Stimulated activated naive CD4-positive, alpha-beta T cell treated with Interleukin-2 at 50 U/mL for 16 hours (primary cell): ENCODE results near the gene CNIH3.

Experiments used
- DNase-seq: peaks from one replicate; lab custom pipeline; 2025; lab: John Stamatoyannopoulos, UW

The CNIH3 gene

DNA sequence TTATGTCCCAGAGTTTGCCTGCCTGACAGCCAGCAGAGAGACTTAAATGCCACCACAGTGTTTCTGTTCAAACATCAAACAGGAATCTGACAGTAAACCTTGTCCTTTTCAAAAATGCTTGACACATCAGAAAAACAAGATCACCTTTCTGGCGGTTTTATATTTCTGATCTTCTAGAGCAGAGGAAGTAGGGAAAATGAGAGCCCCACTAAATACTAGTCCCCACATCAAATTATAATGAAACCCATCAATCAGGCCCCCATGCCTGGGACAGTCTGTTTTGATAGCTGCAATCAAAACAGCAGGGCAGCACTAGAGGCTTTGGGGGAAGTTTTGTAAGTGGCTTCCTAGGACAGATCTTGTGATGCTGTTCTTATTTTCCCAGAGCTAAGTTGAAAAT lies 129.3 kb downstream of the CNIH3 start:
- DNase-seq, result no peak

DNA sequence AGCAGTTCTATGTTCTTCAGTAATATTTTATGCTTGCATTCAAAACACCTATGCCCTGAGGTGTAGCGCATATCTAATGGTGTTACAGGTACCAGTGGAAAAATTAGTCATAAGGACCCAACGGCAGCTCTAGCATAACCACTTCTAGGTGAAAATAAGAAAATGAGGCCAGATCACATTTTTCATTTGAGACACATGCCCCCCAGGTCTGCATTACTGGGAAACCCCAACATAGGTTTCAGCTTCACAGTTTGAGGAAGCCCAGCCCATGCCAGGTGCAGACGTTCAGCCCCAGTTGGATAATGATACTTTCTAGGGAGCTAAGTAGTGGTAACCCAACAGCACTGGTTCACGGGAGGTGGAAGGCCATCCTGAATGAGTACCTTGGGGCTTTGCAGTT lies 129.8 kb downstream of the CNIH3 start:
- no peak for DNase-seq

DNA sequence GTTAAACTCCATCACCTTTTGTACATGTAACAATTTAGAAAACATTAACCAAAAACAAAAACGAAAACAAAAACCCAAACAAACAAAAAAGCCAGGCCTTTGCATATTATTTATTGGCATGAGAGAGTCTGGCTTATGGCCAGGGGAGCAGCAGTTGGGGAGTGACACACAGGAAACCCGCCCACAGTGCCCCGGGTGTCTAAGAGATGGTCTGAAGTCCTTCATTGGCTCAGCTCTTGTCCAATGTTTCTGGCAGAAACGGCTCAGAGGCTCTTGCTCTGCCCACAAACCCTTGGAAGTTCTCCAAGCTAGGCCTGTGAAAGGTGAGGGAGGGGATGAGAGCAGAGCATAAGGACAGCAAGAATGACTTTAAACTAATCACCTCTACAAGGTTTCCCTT lies 131.5 kb downstream of the CNIH3 start:
- no peak for DNase-seq

DNA sequence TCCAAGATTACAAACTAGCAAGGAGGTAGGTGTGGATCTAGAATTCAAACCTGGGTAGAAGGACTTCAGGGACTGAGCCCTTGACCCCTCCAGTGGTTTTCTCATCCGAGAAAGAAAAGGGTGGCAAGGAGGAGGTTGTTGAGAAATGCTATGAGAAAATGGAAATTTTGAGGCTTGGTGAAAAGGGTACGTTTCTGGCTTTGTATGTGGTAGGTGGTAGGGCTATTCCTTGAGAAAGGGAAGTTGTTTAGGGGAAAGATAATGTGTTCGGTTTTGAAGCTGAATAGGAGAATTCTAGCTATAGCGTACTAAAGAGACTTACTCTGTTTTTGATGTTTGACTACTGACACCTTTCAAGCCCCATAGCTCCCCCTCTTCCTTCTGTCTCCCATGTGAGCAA lies 133.8 kb downstream of the CNIH3 start:
- no peak for DNase-seq

DNA sequence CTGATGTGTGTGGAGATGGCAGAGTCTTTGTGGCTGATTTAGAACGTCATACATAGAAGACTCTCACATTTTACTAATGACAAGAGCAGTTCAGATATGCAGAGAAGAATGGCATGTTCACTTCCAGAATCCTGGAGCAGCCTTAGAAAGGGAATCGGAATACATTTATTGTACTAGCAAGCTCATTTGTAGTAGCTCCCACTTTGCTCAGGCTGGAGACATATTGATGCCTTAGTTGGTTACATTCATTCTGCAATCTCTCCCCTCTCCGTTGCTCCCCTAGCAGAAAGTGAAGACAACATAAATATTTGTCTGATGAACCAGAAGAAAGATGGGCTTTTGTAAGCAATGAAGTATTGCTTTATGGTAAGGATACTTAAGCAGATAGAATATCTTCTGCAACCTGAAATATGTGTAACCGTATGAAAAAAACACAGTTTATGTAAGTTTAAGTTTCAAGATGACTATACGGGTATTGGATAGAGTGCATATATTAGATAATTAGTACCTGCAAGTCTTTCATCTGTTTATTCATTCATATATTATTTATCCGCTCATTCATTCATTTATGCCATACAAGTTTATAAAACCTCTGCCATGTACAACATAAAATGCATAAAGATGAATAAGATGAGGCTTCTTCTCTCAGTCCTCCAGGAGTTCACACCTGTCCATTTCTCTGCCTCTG lies 135.7 kb downstream of the CNIH3 start:
- DNase-seq, result no peak

DNA sequence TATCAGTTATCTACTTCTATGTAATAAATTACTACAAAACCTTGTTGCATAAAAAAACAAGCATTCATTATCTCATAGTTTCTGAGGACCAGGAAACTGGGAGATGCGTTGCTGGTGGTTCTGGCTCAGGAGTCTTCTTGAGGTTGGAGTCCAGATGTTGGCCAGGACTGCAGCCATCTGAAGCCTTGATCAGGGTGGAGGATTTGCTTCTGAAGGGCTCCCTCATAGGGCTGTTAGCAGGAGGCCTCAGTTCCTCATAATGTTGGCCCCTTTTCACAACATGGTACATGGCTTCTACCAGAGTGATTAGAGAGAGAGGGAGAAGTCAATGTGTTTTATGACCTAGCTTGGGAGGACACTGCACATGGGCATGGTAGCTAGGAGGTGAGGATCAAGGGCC lies 137.4 kb downstream of the CNIH3 start:
- DNase-seq, result no peak

DNA sequence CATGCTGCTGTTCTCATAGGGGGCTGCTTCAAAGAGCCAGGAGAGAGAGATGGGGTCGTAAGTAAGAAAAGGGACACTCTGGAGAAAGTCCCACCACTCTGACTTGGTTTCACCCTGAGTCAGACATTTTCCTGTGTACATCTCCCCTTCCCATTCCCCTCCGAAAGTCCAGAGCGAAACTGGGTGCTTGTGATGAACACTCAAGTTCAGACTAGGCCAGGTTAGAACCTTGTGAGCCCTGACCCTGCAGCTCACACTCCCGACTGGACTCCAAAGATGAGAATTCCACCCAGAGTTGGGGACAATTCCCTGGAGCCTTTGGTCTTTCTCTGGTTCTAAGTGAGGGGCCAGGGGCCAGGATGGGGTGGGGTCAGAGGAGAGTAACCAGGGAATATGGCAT lies 139.5 kb downstream of the CNIH3 start:
- DNase-seq, result no peak

DNA sequence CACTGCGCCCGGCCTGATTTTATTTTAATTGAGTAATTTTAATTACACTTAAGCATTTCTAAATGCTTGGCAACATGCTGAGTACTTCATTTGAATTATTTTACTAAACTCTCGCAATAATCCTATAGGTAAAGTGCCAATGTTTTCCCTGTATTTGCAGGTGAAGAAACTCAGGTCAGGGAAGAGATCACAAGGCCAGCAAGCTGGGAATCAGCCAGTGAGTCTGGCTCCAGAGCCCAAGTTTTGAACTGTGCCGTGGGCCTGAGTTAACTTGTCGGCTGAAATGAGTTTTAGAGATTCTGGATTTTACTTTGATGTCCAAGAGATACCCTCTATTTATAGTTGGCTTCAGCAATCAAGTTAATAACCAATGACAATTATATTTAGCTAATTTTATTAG lies 141.4 kb downstream of the CNIH3 start:
- DNase-seq, result no peak

DNA sequence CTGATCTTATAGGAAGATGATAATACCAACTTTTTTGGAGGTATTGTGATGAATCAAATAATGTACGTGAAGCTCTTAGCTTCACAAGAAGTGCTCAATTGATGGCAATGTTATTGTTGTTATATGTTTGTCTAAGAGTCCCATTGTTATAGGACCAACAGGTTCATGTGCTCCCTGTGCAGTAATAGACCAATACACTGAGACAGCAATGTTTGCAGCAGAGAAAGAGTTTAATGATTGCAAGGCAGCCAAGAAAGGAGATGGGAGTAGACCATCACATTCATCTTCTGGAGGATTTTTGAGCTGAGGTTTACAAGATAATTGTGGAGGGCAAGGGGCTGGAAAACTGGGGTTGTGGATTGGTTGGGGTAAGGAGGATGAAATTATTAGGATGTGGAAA lies 143.0 kb downstream of the CNIH3 start:
- DNase-seq, result no peak

DNA sequence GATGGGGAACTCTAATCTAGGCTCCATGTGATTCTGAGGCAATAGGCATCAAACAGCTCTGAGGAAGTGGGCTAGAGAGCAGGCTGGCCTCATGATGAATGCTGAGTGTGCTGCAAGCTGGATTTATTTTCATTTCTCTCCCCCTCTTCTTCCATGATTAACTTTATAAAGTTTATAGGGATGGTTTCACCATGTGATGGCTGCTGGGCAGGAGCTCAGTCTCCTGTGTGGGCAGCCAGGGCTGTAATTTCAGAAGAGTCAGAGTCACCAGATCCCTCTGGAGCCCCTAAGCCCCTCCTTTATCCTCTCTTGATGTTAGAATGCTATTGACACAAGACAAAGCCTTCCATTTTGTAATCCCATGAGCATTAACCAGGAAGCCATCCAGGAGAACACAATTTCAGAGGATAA lies 143.6 kb downstream of the CNIH3 start:
- DNase-seq, result no peak

DNA sequence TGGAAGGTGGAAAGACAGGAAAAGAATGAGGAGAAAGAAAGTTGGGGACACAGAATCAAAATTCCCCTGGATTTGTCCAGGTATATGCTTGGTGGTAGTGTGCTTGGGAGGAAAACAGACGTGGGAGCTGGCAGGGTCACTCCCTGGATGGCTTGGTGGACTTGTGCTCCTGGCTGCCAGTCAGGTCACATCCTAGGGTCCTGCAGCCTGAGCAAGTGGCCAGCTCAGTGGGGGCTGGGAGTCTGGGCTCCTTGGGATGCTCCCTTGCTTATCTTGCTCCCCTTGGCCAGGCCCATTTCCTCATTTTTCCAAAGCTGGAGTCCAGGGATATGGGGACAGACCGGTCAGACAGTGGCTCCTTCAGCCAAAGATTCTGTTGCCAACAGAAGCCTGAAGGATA lies 144.0 kb downstream of the CNIH3 start:
- DNase-seq, result no peak

DNA sequence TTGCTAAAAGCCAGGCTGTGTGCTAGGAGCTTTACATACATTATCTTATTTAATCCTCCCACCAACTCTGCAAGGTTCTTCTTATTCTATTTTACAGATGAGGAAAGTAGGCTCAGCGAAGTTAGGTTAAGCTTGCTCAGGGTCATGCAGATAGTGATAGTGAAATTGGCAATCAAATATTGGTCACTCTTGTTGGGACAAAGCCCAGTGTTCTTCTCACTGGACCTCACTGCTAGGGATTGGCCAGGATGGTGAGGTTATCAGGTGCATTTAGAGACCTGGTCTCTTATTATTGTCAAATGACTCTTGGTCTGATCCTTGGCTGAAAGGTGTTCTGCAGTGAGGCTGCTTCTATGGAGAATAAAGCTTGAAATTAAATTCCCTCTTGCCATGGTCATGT lies 145.1 kb downstream of the CNIH3 start:
- no peak for DNase-seq

DNA sequence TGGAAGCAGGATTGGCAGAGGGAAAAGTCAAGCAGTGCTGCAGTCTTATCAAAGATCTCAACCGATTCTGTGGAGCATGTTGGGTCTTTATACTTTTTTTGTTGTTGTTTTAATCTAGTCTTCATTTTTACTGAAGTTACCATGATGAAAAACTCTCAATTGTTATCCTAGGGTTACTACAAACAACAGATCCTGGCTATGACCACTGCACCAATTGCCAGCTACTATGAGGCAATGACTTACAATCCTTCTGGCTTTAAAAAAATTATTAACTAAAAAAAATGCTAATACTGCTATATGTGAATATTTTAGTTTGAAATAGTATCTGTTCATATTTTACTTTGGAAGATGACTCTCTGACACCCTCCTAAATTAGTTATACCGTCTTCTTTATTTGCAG lies 145.9 kb downstream of the CNIH3 start:
- no peak for DNase-seq

DNA sequence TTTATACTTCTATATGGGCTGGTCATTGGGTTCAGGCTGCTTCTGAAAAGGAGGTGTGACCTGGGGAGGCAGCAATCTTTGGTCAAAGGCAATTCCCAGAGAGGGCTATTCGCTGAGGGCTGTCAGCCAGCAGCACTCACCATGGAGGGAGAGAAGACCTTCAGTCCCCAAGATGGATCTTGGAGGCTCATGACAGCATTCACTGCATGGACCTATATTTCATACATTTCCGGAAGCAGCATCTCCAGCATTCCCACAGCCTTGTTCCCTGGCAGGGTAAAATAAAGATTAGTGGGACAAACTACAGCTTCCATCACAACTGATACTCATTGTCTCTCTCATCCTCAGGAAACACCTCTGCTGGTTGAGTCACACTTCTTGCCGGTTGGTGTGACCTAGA lies 146.6 kb downstream of the CNIH3 start:
- DNase-seq, result no peak

DNA sequence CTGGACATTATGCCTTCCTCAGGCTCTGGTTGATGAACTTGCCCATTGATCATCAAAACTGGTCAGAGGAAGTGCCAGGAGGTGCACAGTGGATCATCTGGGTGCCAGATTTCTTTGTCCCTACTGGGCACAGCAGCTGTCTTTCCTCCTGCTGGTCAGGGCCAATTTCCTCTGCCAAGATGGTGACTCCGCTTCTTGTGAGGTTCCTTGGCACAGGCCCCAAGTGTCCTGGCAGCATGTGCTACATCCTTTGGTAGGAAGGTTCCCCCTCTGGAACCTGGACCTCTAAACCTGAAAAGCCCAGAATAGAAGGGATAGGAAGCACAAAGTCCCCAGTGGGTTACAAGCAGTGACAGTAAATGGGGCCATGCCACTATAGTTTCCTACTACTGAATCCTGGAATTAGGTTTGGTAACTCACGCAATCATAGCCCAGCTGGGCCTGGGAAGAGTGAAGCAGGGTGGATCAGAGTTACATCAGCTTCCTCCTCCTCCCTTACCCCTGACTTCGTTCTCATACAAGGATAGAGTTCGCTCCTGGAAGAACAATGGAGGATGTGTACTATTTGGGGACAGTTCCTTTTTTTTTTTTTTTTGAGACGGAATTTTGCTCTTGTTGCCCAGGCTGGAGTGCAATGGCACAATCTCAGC lies 147.1 kb downstream of the CNIH3 start:
- no peak for DNase-seq

DNA sequence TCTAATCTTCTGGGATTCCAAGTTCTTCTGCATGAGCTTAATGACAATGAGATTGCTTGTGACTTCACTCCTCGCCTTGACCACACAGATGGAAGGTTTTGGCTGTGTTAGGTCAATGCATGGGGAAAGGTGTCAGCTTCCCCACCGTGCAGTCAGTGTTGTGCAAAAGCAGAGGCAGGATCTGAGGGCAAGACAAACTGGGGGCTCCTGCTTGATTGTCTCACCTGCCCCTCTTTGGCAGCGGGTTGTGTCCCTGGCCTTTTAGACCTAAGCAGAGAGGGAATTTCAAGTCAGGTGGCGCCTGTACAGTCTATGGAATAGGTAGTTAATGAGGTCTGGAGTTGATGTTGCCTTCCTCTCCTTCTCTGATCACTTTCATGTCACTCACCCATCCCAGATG lies 150.1 kb downstream of the CNIH3 start:
- no peak for DNase-seq

DNA sequence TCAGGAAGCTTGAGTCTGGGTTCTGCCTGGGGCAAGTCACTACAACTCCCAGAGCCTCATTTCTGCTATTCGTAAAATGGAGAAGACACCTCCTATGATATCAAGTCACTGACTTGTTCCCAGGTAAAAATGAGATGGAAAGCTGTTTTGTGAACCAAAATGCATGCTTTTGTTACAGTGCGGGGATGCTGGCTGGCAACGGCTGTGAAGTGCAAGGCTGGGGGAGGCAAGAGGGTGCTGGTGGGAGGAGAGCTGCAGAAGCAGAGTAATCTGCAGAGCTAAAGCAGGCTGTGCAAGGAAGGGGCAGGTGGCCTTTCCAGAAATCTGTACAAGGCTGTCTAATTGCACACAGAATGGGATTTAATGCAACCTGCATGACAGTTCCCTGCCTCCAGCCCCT lies 150.9 kb downstream of the CNIH3 start:
- DNase-seq, result no peak

DNA sequence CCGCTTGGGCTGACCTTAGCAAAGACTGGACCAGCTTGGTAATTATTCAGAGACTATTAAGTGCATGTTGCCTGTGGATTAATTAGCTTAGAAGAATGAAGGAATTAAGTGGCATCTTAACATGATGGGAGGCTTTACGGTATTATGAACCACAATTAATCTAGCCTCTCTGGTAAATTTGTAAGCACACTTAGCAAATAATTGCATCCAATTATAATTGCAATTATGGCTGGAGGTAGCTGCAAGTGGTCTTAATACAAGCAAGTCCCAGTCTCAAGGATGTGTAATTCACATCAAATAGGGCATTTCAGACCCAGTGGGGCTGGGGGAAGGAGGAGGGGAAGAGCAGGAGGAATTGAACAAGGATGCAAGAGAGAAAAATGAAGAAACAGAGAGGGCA lies 151.6 kb downstream of the CNIH3 start:
- no peak for DNase-seq

DNA sequence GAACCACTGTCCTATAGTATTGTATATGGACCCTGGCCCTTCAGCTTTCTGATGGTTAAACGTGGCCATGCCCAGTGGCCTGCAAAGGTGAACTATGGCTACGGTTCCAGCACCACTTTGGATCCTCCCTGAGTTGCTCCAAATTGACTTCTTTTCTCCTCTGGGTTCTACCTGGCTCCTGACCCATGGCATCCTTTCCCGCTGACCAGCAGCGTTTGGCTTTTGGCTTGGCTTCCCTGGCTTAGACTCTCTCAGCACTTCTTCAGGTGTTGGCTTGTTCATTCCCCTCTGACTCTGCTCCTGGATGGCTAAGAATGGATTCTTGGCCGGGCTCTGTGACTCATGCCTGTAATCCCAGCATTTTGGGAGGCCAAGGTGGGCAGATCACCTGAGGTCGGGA lies 152.9 kb downstream of the CNIH3 start:
- DNase-seq, result no peak

DNA sequence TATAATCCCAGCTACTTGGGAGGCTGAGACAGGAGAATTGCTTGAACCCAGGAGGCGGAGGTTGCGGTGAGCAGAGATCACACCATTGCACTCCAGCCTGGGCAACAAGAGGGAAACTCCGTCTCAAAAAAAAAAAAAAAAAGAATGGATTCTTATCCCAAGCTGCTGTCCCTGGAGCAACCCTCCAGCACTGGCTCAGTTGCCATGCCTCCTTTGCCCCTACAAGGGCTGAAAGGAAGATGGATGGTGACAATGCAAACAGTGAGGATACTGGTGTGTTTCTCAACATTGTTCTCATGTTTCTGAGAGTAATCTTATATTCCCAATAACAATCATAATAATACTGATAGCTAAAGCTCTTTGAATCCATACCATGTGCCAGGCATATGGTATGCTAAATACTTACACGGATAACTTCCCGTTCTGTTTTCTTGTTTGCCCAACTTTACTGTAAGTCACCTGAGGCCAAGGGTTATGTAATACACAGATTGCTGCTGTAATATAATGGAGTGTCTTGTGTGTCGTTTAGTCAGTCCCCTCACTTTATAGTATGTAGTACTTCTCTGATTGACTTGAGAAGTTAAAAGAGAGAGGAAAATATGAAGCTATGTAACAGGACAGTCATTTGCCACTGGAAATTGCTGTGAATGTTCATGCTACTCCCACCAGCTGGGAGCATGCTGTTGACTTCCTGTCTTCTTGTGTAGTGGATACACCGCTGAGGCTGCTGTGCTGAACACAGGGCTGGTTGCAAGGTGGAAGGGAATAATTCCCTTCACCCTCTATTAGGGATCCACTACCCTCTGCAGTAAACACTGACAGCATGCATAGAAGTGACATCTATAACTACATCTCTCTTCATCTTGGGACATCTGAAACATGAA lies 153.6 kb downstream of the CNIH3 start:
- DNase-seq, result no peak

DNA sequence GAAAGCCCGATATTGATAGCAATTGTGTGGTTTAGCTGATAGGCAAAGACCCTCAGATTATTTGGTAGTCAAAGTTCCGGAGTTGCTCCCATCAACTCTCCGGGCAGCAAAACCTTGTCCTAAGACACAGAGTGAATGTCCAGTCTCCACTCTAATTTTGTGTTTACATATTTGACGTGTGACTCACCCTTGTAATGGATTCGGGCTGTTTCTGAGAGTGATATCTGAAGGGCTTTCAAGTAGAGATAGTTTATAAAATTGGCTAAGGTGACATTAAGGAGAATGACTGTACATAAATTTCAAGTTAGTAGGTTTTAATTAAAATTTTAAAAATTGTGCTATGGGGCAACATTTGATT lies 154.2 kb downstream of the CNIH3 start:
- no peak for DNase-seq

DNA sequence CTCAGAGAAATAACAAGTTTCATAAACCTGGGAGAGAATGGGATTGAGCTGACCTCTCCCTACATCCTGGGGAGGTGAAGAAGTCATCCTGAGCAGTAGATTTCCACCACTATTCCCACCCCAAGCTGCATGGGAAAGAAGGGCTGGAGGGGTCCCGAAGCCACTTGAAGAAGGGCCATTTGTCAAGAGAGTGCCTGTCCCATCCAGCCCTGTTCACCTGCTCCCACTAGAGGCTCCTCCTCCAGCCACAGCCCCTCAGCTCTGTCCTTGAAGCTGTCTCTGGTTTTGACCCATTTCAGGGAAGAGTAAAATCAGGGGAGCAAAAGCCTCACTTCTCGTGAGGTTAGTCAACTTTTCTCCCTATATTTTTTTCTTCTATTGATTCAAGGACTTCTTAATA lies 157.5 kb downstream of the CNIH3 start:
- no peak for DNase-seq

DNA sequence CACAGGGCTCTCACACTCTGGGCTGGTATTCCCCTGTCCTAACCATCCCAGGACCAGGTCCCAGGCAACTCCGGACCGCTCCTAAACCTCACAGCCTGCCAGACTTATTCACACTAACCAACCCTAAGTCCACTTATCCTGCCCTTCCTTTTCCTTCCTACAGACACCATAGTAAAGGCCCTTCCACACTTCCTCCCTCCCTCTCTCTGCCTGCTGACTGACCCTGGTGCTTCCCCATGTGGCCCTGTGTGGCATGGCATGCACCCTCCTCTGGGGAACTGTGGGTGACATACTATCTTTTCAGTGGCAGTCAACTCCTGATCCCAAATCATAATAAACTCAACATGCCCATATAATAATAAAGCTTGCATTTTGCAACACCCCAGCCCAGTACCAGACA lies 158.3 kb downstream of the CNIH3 start:
- no peak for DNase-seq
